Left renal pelvis (tissue), 4 donors: ENCODE data around the gene TJAP1. TPM values are rescaled to one million over a fixed set of nuclear protein-coding genes. Genes with fewer than 3 reads are reported as not detected.

Experiments used
- DNase-seq, 4 donors: peaks; one replicate each; pipeline ENCODE4 v3.0.0-alpha.2; 2013; ENCODE audit warnings: low read depth in 4 of 4, low spot score in 3 of 4
- polyA plus RNA-seq, 4 donors: library from polyadenylated mRNA; unstranded; fragments of 120-200 nt; gene quantifications; one replicate each; pipeline ENCODE4 v1.2.1, GENCODE V29; 2013; ENCODE audit not compliant: insufficient read length in 4 of 4

The TJAP1 gene, protein sequence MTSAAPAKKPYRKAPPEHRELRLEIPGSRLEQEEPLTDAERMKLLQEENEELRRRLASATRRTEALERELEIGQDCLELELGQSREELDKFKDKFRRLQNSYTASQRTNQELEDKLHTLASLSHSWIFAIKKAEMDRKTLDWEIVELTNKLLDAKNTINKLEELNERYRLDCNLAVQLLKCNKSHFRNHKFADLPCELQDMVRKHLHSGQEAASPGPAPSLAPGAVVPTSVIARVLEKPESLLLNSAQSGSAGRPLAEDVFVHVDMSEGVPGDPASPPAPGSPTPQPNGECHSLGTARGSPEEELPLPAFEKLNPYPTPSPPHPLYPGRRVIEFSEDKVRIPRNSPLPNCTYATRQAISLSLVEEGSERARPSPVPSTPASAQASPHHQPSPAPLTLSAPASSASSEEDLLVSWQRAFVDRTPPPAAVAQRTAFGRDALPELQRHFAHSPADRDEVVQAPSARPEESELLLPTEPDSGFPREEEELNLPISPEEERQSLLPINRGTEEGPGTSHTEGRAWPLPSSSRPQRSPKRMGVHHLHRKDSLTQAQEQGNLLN
- 10 to 100 TPM; 26.5 to 46.5 (median 33.3) TPM for polyA plus RNA-seq

DNA sequence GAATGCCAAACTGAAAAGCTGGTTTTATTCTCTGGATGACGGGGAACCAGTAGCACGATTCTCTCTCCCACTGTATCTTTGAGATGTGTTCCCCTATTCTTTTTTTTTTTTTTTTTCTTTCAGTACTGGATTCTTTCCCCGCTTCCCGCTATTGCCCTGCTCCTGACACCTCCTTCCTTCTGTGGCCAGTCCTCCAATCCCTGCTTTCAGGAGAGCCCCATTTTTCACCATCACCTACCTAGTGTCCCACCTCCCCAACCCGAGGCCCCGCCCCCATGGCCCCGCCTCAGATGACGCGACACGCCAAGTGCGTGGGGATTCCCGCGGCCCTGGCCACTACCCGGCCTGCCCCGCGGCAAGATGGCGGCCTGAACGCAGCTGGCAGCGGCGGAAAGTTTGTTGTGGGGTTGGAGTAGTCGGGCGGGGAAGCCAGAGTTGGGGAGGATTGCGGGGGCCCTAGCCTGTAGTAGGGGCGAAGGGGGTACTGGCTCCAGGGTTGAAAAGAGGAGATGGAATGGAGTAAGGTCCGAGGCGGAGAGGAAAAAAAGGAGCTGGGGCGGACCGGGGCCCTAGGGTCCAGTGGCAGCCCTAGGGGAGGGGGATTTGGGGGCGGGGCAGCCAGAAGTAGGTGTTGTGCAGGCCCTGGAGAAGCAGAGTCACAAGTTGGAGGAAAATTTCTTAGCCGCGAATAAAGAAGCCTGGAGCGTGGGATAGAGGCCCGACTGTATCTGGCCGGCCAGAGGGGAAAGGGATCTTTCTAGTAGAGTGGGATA, at the start of gene TJAP1:
Gene TJAP1, plus strand, starts transcription at position 336 of the 773 bp plus-strand sequence. CDS start 21,432 bp downstream, outside the sequence.
- DNase-seq: peak; percentile 75 to 80 (median 78)

DNA sequence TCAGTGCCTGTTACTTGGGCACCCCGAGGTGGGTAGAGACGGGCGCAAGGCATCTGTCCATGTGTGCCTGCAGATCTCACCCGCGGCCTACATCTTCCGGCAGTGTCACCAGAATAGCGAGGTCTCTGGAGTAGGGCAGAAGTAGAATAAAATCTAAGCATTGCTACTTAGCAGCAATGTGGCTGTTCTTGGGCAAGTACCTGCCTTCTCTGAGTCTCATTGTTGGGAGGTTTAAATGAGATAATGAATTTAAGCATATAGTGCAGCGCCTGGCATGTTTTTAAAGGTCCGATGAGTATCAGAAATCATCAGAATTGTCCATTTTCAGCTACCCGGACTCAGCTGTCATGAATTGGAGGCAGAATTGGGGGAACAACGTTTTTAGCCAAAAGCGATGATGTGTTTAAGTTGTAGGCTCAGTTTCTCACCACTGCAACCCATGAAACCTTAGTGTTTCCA, 49.2 kb upstream of the TJAP1 start:
- no peak for DNase-seq

DNA sequence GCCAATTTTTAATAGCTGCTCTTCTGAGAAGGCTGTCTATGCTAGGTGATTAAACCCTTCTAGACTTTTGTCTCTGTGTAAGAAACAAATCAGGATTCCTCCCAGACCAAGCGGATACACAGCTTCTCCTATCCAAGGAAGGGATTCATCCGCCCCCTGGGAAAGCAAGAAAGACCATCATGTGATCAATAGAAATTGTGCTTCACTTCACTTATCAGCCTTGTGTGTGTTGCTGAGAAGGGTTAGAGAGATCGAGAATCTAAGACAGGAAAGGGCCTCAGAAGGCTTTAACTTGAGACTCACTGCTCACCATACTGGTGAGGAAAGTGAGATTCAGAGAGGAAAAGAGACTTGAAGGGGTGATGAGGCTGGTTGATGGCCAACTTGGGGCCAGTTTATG, 48.5 kb upstream of the TJAP1 start:
- no peak for DNase-seq

DNA sequence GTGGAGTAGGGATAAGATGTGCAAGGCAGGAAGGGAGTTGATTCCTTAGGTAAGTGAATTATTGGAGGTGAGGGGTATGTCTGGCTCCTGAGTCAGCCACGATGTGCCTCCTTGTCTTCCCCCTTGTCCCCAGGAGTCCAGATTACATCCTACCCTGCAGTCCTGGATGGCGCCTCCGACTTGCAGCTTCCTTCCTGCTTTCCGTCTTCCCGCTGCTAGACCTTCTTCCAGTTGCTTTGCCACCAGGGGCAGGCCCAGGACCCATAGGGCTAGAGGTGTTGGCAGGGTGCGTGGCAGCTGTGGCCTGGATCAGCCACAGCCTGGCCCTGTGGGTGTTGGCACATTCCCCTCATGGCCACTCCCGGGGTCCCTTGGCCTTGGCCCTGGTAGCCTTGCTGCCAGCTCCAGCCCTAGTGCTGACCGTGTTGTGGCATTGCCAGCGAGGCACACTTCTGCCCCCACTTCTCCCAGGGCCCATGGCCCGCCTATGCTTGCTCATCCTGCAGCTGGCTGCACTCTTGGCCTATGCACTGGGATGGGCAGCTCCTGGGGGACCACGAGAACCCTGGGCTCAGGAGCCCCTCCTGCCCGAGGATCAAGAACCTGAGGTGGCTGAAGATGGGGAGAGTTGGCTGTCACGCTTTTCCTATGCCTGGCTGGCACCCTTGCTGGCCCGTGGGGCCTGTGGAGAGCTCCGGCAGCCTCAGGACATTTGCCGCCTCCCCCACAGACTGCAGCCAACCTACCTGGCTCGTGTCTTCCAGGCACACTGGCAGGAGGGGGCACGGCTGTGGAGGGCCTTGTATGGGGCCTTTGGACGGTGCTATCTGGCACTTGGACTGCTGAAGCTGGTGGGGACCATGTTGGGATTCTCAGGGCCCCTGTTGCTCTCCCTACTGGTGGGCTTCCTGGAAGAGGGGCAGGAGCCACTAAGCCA, 45.1 kb upstream of the TJAP1 start:
- DNase-seq: no peak

DNA sequence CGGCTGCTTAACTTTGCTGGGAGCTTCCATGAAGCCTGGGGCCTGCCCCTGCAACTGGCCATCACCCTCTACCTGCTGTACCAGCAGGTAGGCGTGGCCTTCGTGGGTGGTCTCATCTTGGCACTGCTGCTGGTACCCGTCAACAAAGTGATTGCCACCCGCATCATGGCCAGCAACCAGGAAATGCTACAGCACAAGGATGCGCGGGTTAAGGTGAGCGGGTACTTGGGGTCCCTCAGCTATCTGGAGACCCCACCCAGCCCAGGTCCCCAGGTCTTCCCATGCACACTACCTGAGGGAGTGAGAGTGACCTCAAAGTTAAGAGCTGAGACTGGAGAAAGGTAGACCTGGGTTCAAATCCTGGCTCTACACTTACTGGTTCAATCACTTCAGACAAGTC, 44.2 kb upstream of the TJAP1 start:
- no peak for DNase-seq

DNA sequence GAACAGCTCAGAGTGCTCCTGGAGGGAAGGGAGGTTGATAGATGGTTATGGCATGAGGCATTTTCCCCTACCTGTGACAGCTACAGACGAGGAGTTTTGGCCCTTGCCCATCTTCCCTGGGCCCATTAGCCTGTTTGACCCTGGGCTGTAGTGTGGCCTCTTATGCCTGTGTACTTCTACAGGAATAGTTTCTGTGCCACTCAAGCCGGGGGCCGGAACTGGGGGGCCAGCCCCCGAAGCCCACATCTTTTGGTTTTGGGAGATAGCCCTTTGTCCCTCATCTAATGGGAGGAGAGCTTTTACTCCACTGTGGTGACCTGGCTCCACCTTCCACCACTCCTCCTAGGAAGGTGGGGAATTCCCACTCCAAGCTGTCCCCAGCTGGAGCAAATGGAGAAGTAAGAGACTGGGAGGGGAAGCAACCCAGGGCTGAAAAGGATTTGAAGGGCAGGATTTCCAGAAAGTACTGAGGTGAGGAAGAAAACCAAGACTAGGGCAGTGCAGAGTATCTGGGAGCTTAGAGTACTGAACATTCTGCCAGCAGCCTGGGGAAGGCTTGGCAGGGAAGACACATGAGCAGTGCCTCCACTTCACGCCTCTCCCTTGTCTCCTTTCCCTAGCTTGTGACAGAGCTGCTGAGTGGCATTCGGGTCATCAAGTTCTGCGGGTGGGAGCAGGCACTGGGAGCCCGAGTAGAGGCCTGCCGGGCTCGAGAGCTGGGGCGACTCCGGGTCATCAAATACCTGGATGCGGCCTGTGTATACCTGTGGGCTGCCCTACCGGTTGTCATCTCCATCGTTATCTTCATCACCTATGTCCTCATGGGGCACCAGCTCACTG, 43.1 kb upstream of the TJAP1 start:
- DNase-seq: no peak

DNA sequence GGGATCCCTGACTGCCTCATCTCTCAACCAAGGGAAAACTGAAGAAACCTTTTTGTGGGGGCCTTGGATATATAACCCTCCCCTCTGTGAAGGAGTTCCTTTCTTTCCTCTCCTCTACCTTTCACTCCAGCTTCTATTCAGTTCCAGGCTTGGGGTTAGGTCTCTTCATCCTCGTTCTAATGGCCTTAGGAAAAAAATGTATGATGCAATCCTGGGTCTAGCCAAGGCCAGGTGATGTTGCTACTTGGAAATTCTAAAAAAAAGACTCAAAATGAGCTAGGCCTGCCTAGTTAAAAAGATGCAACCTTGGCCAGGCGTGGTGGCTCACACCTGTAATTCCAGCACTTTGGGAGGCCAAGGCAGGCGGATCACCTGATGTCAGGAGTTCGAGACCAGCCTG, 42.4 kb upstream of the TJAP1 start:
- DNase-seq: no peak

DNA sequence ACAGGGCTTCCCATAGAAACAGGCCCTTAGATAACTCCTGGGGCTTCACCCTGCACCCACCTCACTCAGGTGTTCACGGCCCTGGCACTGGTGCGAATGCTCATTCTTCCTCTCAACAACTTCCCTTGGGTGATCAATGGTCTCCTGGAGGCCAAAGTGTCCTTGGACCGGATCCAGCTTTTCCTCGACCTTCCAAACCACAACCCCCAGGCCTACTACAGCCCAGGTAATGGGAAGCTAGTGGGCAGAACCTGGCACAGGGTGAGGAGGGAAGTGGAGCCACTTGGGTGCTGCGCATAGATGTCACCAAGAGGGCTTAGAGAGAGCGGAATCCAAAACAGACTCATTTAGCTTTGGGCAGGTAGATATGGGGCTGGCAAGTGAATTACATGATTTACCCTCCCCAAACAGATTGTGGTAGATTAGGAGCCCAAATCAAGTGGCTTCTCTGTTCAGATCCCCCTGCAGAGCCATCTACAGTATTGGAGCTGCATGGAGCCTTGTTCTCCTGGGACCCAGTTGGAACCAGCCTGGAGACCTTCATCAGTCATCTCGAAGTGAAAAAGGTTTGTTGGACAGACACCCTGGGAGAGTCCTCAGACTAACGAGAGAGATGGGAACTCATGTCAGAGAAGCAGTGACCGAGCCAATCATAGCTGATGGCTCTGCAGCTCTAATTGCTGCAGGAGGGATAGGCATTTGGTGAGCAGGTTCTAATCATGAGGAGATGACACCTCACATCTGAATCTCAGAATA, 41.5 kb upstream of the TJAP1 start:
- no peak for DNase-seq

DNA sequence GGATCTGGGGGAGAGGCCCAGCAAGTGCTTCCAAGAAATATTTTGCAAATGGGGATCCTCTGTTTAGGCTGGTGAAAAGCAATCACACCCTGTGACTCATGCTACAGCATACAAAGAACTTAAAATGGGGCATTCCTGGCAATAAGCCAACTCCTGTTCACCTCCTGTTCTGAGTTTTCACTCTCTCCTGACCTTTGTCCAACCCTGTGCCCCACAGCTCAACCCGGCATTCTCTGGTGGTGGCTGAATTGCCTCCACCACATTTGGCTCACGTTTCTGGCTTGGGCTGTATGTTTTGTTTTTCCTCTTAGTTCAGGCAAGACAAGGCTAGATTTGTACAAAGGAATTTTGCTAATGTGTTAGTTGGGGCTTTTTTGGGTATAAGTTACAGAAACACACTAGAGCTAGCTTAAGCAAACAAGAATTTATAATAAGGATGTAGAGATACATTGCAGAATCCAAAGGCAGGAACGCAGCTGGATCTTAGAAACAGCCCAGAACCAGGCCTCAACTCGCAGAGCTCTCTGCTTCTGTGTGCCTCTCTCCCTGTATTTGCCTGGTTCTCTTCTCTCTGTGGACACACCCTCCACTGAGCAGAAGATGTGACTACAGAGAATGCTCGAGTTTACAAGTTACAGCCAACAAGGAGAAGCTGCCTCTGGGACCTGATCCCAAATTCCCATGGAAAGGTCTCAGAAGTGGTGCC, 40.6 kb upstream of the TJAP1 start:
- peak in 1 of 4 donors; percentile 40 for DNase-seq

DNA sequence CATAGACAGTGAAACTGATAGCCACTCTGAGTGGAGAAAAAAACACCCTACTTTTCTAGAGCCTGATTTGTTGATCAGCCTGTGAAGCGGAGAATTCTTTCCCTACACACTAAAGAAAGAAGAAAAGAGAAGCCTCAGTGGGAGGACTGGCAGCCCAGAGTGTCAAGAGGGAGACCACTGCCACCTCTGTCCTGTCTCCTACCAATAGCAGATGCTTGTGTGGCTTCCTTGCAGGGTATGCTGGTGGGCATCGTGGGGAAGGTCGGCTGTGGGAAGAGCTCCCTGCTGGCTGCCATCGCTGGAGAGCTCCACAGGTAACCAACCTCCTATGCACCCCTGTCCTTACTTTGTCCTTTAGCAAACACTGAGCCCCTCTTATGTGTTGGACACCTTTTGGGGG, 39.7 kb upstream of the TJAP1 start:
- DNase-seq: no peak

DNA sequence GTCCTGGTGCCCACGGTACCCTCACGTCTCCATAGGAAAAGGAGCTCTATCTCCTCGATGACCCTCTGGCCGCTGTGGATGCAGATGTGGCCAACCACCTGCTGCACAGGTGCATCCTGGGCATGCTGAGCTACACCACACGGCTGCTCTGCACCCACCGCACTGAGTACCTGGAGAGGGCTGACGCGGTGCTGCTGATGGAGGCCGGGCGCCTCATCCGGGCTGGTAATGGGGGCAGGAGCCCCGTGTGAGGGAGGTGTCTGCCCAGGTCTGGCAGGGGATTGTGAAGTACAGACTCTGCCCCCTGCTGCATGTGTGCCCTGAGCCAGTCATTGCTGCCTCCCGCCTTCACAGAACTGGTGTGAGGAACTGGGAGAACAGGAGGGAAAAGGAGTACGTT, 34.4 kb upstream of the TJAP1 start:
- DNase-seq: no peak

DNA sequence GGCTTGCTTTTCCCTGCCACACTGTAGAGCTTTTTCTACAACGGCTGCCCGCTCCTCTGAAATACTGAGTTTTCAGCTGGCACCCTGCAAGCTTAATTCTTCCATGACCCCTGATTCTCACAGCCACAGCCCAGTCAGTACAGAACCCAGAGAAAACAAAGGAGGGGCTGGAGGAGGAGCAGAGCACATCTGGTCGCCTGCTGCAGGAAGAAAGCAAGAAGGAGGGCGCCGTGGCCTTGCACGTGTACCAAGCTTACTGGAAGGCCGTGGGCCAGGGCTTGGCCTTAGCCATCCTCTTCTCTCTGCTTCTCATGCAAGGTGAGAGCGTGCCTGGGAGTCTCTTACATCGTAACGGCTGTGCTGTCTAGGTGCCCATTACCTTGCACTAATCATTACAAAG, 33.3 kb upstream of the TJAP1 start:
- DNase-seq: no peak

DNA sequence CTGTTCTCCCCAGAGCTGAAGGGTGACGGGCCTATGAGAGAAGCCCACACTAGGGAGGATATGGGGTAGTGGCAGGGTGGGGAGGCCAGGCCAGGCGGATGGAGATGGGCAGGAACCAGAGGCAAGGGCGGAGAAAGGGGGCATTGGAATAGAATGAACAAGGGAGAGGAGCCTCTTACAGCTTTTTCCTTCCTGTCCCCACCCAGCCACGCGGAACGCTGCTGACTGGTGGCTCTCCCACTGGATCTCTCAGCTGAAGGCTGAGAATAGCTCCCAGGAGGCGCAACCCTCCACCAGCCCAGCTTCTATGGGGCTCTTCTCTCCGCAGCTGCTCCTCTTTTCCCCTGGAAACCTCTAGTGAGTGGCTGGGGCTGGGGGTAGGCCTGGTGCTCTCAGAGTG, 32.8 kb upstream of the TJAP1 start:
- DNase-seq: no peak

DNA sequence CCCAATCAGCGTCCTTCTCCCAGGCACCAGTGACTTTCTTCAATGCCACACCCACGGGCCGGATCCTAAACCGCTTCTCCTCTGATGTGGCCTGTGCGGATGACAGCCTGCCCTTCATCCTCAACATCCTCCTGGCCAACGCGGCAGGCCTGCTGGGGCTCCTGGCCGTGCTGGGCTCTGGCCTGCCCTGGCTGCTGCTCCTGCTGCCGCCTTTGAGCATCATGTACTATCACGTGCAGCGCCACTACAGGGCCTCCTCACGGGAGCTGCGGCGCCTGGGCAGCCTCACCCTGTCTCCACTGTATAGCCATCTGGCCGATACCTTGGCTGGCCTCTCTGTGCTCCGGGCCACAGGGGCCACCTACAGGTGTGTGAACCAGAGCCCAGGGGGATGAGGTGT, 31.8 kb upstream of the TJAP1 start:
- no peak for DNase-seq

DNA sequence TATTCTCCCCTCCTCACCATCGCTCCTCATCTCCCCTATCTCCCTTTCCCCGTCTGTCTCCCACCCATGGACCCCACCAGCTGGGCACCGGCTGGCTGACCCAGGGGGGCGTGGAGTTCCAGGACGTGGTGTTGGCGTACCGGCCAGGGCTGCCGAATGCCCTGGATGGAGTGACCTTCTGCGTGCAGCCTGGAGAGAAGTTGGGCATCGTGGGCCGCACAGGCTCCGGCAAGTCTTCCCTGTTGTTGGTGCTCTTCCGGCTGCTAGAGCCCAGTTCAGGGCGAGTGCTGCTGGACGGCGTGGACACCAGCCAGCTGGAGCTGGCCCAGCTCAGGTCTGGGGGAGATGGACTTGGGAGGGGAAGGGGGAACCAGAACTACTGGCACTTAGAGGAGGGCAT, 29.8 kb upstream of the TJAP1 start:
- DNase-seq: no peak

DNA sequence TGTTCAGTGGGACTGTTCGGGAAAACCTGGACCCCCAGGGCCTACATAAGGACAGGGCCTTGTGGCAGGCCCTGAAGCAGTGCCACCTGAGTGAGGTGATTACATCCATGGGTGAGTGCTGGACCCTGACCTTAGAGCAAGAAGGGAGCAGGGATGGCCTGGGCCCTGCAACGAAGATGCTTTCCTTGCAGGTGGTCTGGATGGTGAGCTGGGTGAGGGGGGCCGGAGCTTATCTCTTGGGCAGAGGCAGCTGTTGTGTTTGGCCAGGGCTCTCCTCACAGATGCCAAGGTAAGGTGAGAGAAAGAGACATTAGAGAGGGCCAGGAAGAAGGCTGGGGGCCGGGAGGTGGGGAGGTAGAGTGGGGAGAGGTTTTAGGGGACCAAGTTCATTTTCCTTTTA, 28.5 kb upstream of the TJAP1 start:
- DNase-seq: no peak

DNA sequence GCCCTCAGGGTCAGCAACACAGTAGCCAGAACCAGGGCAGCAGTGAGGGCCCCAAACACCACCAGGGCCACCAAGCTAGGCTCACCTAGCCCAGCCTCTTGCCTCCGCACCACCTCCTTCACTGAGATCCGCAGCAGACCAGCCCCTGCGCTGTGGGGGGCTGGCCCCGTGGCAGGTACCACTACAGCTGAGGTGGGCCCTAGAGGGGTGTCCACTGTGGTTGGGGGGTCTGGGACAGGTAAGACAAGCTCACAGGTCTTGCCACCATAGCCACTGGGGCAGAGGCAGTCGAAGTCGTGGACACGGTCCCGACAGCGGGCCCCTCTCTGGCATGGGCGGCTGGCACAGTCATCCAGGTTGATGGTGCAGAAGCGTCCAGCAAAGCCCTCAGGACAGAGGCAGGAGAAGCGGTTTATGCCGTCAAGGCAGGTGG, 26.7 kb upstream of the TJAP1 start:
- DNase-seq: no peak

DNA sequence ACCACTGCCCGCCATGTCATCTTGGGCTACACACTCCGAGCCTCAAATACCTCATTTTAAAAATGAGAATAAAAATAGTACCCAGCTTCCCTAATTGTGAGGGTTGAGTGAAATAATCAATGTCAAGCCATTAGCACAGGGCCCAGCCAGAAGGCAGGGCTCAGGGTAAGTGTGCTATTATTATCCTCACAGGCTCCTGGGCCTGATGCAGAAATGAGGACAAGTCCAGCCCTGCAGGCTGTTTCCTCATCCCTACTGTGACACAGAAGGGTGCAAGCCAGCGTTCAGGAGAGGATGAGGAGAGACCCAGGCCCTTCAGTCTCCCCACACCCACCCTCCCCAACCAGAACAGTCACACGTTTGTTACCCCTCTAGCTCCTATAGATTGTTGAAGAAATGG, 26.0 kb upstream of the TJAP1 start:
- DNase-seq: no peak
